Endodermal cell (in vitro differentiated cells): Measurements from ENCODE around the gene SEC14L1. TPM values are rescaled to one million over a fixed set of nuclear protein-coding genes. Genes with fewer than 3 reads are reported as not detected.

Source experiments
- DNase-seq: peaks from one replicate; pipeline ENCODE4 v3.0.0-alpha.2; 2017
- H3K27ac ChIP-seq: 2 replicates; pipeline ENCODE4 v1.5.1; 2013; ENCODE audit warnings: mild to moderate bottlenecking, low read depth, low read length, moderate library complexity
- H3K27me3 ChIP-seq: 2 replicates; pipeline ENCODE4 v1.6.1; 2013; ENCODE audit warnings: mild to moderate bottlenecking, low read length, moderate library complexity; ENCODE audit not compliant: insufficient read depth, control insufficient read depth, poor library complexity, severe bottlenecking
- H3K36me3 ChIP-seq: 2 replicates; pipeline ENCODE4 v1.7.0; 2013; ENCODE audit warnings: mild to moderate bottlenecking, low read length, moderate library complexity; ENCODE audit not compliant: control insufficient read depth, insufficient read depth
- H3K4me1 ChIP-seq: one replicate; pipeline ENCODE4 v1.7.0; 2013; ENCODE audit warnings: low read length; ENCODE audit not compliant: control insufficient read depth, insufficient read depth
- H3K4me3 ChIP-seq: 2 replicates; pipeline ENCODE4 v1.5.1; 2013; ENCODE audit warnings: mild to moderate bottlenecking, low read length, moderate library complexity
- H3K9ac ChIP-seq: 2 replicates; pipeline ENCODE4 v1.6.1; 2013; ENCODE audit warnings: mild to moderate bottlenecking, low read length, moderate library complexity; ENCODE audit not compliant: poor library complexity, severe bottlenecking; ENCODE audit errors: extremely low read depth
- H3K9me3 ChIP-seq: 2 replicates; pipeline ENCODE4 v1.6.1; 2013; ENCODE audit warnings: mild to moderate bottlenecking, low read length, moderate library complexity; ENCODE audit not compliant: control insufficient read depth
- H3K27ac Mint-ChIP-seq: 2 replicates; pipeline ENCODE4 v1.8.0; 2020; ENCODE audit warnings: mixed read lengths
- H3K27me3 Mint-ChIP-seq: 2 replicates; pipeline ENCODE4 v1.8.0; 2021; ENCODE audit warnings: mild to moderate bottlenecking, mixed read lengths; ENCODE audit not compliant: insufficient read depth
- H3K36me3 Mint-ChIP-seq: 2 replicates; pipeline ENCODE4 v1.8.0; 2020; ENCODE audit warnings: low read depth, mixed read lengths
- H3K4me1 Mint-ChIP-seq: 2 replicates; pipeline ENCODE4 v1.8.0; 2020; ENCODE audit warnings: mixed read lengths
- H3K4me3 Mint-ChIP-seq: 2 replicates; pipeline ENCODE4 v1.8.0; 2020; ENCODE audit warnings: mild to moderate bottlenecking, moderate library complexity, mixed read lengths
- H3K9me3 Mint-ChIP-seq: 2 replicates; pipeline ENCODE4 v1.8.0; 2020; ENCODE audit warnings: mild to moderate bottlenecking, mixed read lengths
- CTCF ChIP-seq: fragments of 200-600 bp; sonication (generic); conservative IDR thresholded peaks from 2 replicates; pipeline ENCODE4 v1.5.0; 2021; ENCODE audit warnings: antibody characterized with exemption, mild to moderate bottlenecking
- WGBS, 2 experiments: methylation state at CpG; one replicate each; pipeline versions ENCODE4 v1.1.5 to v1.1.7; 2013; ENCODE audit warnings: missing lambda C conversion rate in 2 of 2, mixed read lengths in 1 of 2; ENCODE audit not compliant: insufficient coverage in 1 of 2, insufficient read length in 1 of 2; 5-methylcytosine and 5-hydroxymethylcytosine counted together
- total RNA-seq, 2 donors: library from RNA; stranded (reverse); fragmentation: NEBNext Ultra II Directional in 1 of 2; extraction: Animal tissue kit (Norgen Biotek cat#: 25700) in 1 of 2; gene quantifications; 2 replicates in 1 of 2; 3 replicates in 1 of 2; pipeline ENCODE4 v1.2.1, GENCODE V29; 2021

SEC14L1 gene
- total RNA-seq, 2 donors from 2014 or later = 77.0 to 87.4 TPM

GRCh38 chr17:77140166-77140877 is 447 bp upstream of the SEC14L1 start:
- Mint-ChIP-seq H3K27me3 (peaks cover 2% of the 10 kb centered on the region), H3K36me3 (peaks cover 25% of the 10 kb centered on the region), H3K27ac (peak overlapping the region; percentile 85), H3K4me3 (peak overlapping the region; percentile 69), H3K9me3 (peaks cover 30% of the 10 kb centered on the region), H3K4me1 (peaks cover 20% of the 10 kb centered on the region)
- Histone ChIP-seq H3K4me3 (peak overlapping the region; percentile 75), H3K36me3 (peaks cover 18% of the 10 kb centered on the region), H3K27ac (peak overlapping the region; percentile 74), H3K4me1 (peaks cover 4% of the 10 kb centered on the region), H3K9ac (peak overlapping the region; percentile 51), H3K9me3 (peaks cover 18% of the 10 kb centered on the region), H3K27me3 (no peaks in the 10 kb centered on the region)
- DNase-seq = peak; percentile 100
- TF ChIP-seq CTCF = no peak
- WGBS, 2 experiments = 7 to 21% methylated on average over 16 to 65 of the region's 67 CpGs

DNA sequence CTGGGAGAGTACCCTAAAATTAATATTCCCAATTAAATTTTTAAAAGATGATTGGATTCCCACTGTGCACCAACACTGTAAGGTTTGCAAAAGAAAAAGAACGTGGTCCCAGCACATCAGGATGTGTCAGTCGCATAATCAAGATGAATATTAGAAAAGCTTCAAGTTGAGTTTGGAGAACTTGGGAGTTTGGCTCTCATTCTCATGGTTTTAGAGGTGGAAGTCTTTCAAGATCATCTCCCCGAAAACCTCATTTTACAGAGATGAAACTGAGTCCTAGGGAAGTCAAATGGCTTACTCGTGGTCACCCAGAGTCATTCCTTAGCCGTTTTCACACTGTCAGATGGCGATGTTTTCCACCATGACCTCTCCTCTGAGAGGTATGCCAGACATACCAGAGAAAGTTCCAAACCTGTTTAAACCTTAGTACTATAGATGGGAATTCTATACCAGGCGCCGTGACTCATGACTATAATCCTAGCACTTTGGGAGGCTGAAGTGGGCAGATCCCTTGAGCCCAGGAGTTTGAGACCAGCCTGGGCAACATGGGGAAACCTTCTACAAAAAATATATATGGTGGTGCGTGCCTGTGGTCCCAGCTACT is 1.2 kb downstream of the SEC14L1 start:
- WGBS, 2 experiments = 85 to 86% methylated on average over 7 to 9 of the region's 9 CpGs
- H3K9ac ChIP-seq = no peak overlapping the region
- H3K27me3 ChIP-seq = no peaks in the 10 kb centered on the region
- Mint-ChIP-seq H3K9me3 (peaks cover 25% of the 10 kb centered on the region), H3K36me3 (peaks cover 27% of the 10 kb centered on the region), H3K27ac (peak overlapping the region; percentile 86), H3K4me1 (peaks cover 36% of the 10 kb centered on the region), H3K27me3 (peaks cover 2% of the 10 kb centered on the region), H3K4me3 (peak overlapping the region; percentile 69)
- H3K4me1 ChIP-seq = peaks cover 4% of the 10 kb centered on the region
- H3K36me3 ChIP-seq = peaks cover 24% of the 10 kb centered on the region
- H3K4me3 ChIP-seq = peak overlapping the region; percentile 79
- no peak overlapping the region for H3K27ac ChIP-seq
- no peak for DNase-seq
- peaks cover 18% of the 10 kb centered on the region for H3K9me3 ChIP-seq
- TF ChIP-seq CTCF = no peak

DNA sequence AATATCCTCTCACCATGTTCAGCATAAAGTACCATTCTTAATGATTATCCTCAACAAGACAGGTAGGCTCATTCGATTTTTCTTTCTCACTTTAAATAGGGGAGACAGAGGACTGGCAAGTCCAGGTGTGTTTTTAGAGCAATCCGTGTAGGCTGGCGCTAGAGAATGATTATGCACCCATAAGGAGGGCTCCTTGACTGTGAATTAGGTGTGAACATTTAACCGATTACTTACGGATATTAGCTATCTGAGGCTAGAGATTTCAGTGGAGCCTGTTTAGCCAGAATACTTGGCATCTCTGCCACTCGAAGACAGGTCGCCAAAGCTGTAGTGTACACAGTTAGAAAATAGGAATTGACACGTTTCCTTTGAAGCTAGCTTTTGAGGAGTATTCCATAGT is 1.9 kb downstream of the SEC14L1 start:
- H3K27ac ChIP-seq = no peak overlapping the region
- TF ChIP-seq CTCF = no peak
- peaks cover 29% of the 10 kb centered on the region for H3K36me3 ChIP-seq
- WGBS, 2 experiments = 89 to 97% methylated on average over 7 to 8 of the region's 8 CpGs
- Mint-ChIP-seq H3K27me3 (peaks cover 2% of the 10 kb centered on the region), H3K36me3 (peaks cover 31% of the 10 kb centered on the region), H3K4me3 (peak overlapping the region; percentile 69), H3K27ac (peak overlapping the region; percentile 24), H3K4me1 (peaks cover 43% of the 10 kb centered on the region), H3K9me3 (peaks cover 17% of the 10 kb centered on the region)
- H3K9ac ChIP-seq = no peak overlapping the region
- H3K4me3 ChIP-seq = no peak overlapping the region
- DNase-seq = no peak
- peaks cover 9% of the 10 kb centered on the region for H3K4me1 ChIP-seq
- H3K27me3 ChIP-seq = no peaks in the 10 kb centered on the region
- H3K9me3 ChIP-seq = peaks cover 12% of the 10 kb centered on the region
